GM23338 (cell line): ENCODE measurements around the gene TLDC2. TPM values are rescaled to one million over a fixed set of nuclear protein-coding genes. Genes with fewer than 3 reads are reported as not detected.

ENCODE experiments used
- ATAC-seq: fragments of 200-7000 bp; cut with Tn5 transposase; 3 replicates; pipeline ENCODE4 v1.9.1; 2020
- DNase-seq: peaks from one replicate; pipeline ENCODE4 v3.0.0-alpha.2; 2015; ENCODE audit warnings: low spot score
- H2AFZ ChIP-seq: fragments of 200-600 bp; sonication (generic); 2 replicates; pipeline ENCODE4 v1.8.0; 2016; ENCODE audit warnings: antibody characterized with exemption, mild to moderate bottlenecking, moderate library complexity
- H3F3A ChIP-seq: fragments of 200-600 bp; sonication (generic); replicated peaks from 2 replicates; pipeline ENCODE4 v1.8.0; 2017; ENCODE audit warnings: antibody characterized with exemption, mixed run types, low read depth
- H3K27ac ChIP-seq: fragments of 200-600 bp; sonication (generic); 2 replicates; pipeline ENCODE4 v1.6.1; 2016; ENCODE audit warnings: low read depth
- H3K27me3 ChIP-seq: fragments of 200-600 bp; sonication (generic); 2 replicates; pipeline ENCODE4 v1.8.0; 2016; ENCODE audit warnings: mild to moderate bottlenecking, mixed run types, moderate library complexity; ENCODE audit not compliant: insufficient read depth
- H3K36me3 ChIP-seq: fragments of 200-600 bp; sonication (generic); 2 replicates; pipeline ENCODE4 v1.8.0; 2016; ENCODE audit warnings: mild to moderate bottlenecking; ENCODE audit not compliant: insufficient read depth
- H3K4me1 ChIP-seq: fragments of 200-600 bp; sonication (generic); 2 replicates; pipeline ENCODE4 v1.8.0; 2016; ENCODE audit warnings: mild to moderate bottlenecking, moderate library complexity; ENCODE audit not compliant: insufficient read depth
- H3K4me2 ChIP-seq: fragments of 200-600 bp; sonication (generic); 2 replicates; pipeline ENCODE4 v1.7.1; 2017; ENCODE audit warnings: mixed run types
- H3K4me3 ChIP-seq: fragments of 200-600 bp; sonication (generic); 2 replicates; pipeline ENCODE4 v1.6.1; 2016; ENCODE audit warnings: mixed run types
- H3K79me2 ChIP-seq: fragments of 200-600 bp; sonication (generic); replicated peaks from 2 replicates; pipeline ENCODE4 v1.8.0; 2017; ENCODE audit warnings: mild to moderate bottlenecking; ENCODE audit not compliant: insufficient read depth
- H3K9me2 ChIP-seq: fragments of 200-600 bp; sonication (generic); 2 replicates; pipeline ENCODE4 v1.8.0; 2017; ENCODE audit not compliant: insufficient read depth
- H4K20me1 ChIP-seq: fragments of 200-600 bp; sonication (generic); replicated peaks from 2 replicates; pipeline ENCODE4 v1.8.0; 2017; ENCODE audit warnings: mild to moderate bottlenecking; ENCODE audit not compliant: insufficient read depth
- H3K27ac Mint-ChIP-seq: 2 replicates; pipeline ENCODE4 v1.8.0; 2020; ENCODE audit warnings: inconsistent platforms, mild to moderate bottlenecking, moderate library complexity, mixed read lengths
- H3K27me3 Mint-ChIP-seq: 3 replicates; pipeline ENCODE4 v1.8.0; 2022; ENCODE audit warnings: low read depth, mild to moderate bottlenecking, moderate library complexity, mixed read lengths, inconsistent platforms; ENCODE audit not compliant: insufficient read depth, poor library complexity
- H3K36me3 Mint-ChIP-seq: 3 replicates; pipeline ENCODE4 v1.8.0; 2021; ENCODE audit warnings: low read depth, mild to moderate bottlenecking, inconsistent platforms, moderate library complexity, mixed read lengths
- H3K4me1 Mint-ChIP-seq: 3 replicates; pipeline ENCODE4 v1.8.0; 2020; ENCODE audit warnings: mild to moderate bottlenecking, inconsistent platforms, mixed read lengths
- H3K4me3 Mint-ChIP-seq: 3 replicates; pipeline ENCODE4 v1.8.0; 2021; ENCODE audit warnings: moderate library complexity, mild to moderate bottlenecking, inconsistent platforms, mixed read lengths
- H3K9me3 Mint-ChIP-seq: 3 replicates; pipeline ENCODE4 v1.8.0; 2020; ENCODE audit warnings: moderate library complexity, mild to moderate bottlenecking, inconsistent platforms, mixed read lengths
- CREB1 ChIP-seq: fragments of 250-450 bp; sonication (Bioruptor Pico); IDR thresholded peaks from 2 replicates; pipeline ENCODE4 v1.5.0; 2020; ENCODE audit warnings: low read depth, mild to moderate bottlenecking, moderate library complexity
- EZH2phosphoT487 ChIP-seq: fragments of 200-600 bp; sonication (generic); IDR thresholded peaks from one replicate; pipeline ENCODE4 v1.8.1; 2018; ENCODE audit warnings: antibody characterized with exemption; ENCODE audit not compliant: unreplicated experiment
- JUNB ChIP-seq: IDR thresholded peaks from one replicate; pipeline ENCODE4 v1.6.1; 2016; ENCODE audit warnings: antibody characterized with exemption; ENCODE audit not compliant: unreplicated experiment
- NANOG ChIP-seq: IDR thresholded peaks from 2 replicates; pipeline ENCODE4 v1.6.1; 2016; ENCODE audit warnings: antibody characterized with exemption, borderline replicate concordance
- POLR2AphosphoS5 ChIP-seq: IDR thresholded peaks from 2 replicates; pipeline ENCODE4 v1.6.1; 2016; ENCODE audit warnings: antibody characterized with exemption, low read depth
- ZNF114 ChIP-seq: fragments of 250-450 bp; sonication (Bioruptor Pico); IDR thresholded peaks from 2 replicates; pipeline ENCODE4 v1.5.0; 2020; ENCODE audit warnings: mild to moderate bottlenecking, moderate library complexity
- ZNF331 ChIP-seq: fragments of 250-450 bp; sonication (Bioruptor Pico); IDR thresholded peaks from 2 replicates; pipeline ENCODE4 v1.5.0; 2020; ENCODE audit warnings: low read depth, mild to moderate bottlenecking, moderate library complexity
- polyA plus RNA-seq: library from polyadenylated mRNA; unstranded; fragments of >200 nt; fragmentation: Nextera tagmentation; extraction: Ambion mirVana; gene quantifications from 2 replicates; pipeline ENCODE4 v1.2.1, GENCODE V29; 2016
- total RNA-seq: library from RNA; depleted of rRNA; stranded (reverse); fragments of >200 nt; shearing (Covaris generic); gene quantifications from 2 replicates; pipeline ENCODE4 v1.2.3, GENCODE V29; 2014
- TF ChIP-seq, protein P1 (sequence below), 2 experiments: fragments of 200-600 bp in 1 of 2; sonication (generic) in 1 of 2; conservative IDR thresholded peaks; 2 replicates each; pipeline versions ENCODE4 v1.5.1 to v1.6.1; 2016 to 2017; ENCODE audit warnings: antibody characterized with exemption in 2 of 2, low read depth in 2 of 2, mild to moderate bottlenecking in 2 of 2, moderate library complexity in 1 of 2
- TF ChIP-seq, protein P2 (sequence below): IDR thresholded peaks from 2 replicates; pipeline ENCODE4 v1.6.1; 2016; ENCODE audit warnings: antibody characterized with exemption
- TF ChIP-seq, protein P3 (sequence below): fragments of 250-450 bp; sonication (Bioruptor Pico); IDR thresholded peaks from 2 replicates; pipeline ENCODE4 v1.5.0; 2020; ENCODE audit warnings: mild to moderate bottlenecking, moderate library complexity

TLDC2 gene
- total and polyA plus RNA-seq, 2 experiments from 2014 or later: 0.16 to 0.38 TPM

DNA sequence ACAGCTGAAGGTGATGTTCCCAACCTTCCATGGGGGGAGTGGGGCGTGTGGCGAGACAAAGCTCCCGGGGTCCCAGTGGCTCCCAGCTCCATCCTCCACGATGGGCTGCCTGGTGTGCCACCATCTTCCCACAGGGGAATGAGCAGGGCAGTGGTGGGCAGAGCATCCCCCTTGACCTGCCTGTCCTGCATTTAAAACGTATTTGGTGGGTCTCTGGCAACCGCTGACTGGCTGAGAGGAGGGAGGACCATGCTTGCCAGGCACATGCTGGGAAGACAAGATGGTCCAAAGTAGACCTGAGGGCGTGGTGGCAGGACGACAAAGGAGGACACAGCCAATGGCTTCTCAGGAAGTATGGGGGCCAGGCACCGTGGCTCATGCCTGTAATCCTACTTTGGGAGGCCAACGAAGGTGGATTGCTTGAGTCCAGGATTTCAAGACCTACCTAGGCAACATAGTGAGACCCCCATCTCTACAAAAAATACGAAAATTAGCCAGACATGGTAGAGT is 4.9 kb downstream of the TLDC2 start (continued):
- TF ChIP-seq, protein P1, sequence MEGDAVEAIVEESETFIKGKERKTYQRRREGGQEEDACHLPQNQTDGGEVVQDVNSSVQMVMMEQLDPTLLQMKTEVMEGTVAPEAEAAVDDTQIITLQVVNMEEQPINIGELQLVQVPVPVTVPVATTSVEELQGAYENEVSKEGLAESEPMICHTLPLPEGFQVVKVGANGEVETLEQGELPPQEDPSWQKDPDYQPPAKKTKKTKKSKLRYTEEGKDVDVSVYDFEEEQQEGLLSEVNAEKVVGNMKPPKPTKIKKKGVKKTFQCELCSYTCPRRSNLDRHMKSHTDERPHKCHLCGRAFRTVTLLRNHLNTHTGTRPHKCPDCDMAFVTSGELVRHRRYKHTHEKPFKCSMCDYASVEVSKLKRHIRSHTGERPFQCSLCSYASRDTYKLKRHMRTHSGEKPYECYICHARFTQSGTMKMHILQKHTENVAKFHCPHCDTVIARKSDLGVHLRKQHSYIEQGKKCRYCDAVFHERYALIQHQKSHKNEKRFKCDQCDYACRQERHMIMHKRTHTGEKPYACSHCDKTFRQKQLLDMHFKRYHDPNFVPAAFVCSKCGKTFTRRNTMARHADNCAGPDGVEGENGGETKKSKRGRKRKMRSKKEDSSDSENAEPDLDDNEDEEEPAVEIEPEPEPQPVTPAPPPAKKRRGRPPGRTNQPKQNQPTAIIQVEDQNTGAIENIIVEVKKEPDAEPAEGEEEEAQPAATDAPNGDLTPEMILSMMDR (conservative IDR thresholded peaks at IDR 0.05; ENCODE audit: low read depth in 2 of 2): no peak
- TF ChIP-seq ZNF331 (CRISPR knock-in tag) (no peak), JUNB (no peak), NANOG (no peak), EZH2phosphoT487 (no peak)
- TF ChIP-seq, protein P2, sequence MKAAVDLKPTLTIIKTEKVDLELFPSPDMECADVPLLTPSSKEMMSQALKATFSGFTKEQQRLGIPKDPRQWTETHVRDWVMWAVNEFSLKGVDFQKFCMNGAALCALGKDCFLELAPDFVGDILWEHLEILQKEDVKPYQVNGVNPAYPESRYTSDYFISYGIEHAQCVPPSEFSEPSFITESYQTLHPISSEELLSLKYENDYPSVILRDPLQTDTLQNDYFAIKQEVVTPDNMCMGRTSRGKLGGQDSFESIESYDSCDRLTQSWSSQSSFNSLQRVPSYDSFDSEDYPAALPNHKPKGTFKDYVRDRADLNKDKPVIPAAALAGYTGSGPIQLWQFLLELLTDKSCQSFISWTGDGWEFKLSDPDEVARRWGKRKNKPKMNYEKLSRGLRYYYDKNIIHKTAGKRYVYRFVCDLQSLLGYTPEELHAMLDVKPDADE: no peak

DNA sequence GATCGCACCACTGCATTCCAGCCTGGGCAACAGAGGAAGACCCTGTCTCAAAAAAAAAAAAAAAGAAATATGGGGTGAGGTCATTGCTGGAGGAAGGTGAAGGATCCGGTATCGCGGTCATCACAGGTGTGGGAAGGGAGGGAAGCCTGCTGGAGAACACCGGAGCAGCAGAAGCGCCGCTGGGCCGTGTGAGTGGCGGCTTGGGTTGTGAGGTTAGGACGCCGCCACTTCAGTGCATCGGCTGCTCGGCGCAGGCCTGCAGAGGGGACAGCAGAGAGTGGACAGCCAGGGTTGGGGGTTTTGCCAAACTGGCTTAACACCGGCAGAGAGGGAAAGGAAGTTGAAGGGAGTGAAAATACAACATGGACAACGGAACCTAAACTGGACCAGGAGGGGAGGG is 5.4 kb downstream of the TLDC2 start:
- H3K36me3 Mint-ChIP-seq: no peaks in the 10 kb centered on the region; the same call in 2 of the 3 replicates
- TF ChIP-seq ZNF331 (CRISPR knock-in tag): no peak
- no peak for TF ChIP-seq NANOG
- TF ChIP-seq POLR2AphosphoS5: no peak
- TF ChIP-seq ZNF114 (CRISPR knock-in tag): no peak
- TF ChIP-seq, protein P2: no peak
- no peak for TF ChIP-seq CREB1 (CRISPR knock-in tag)
- TF ChIP-seq, protein P3, sequence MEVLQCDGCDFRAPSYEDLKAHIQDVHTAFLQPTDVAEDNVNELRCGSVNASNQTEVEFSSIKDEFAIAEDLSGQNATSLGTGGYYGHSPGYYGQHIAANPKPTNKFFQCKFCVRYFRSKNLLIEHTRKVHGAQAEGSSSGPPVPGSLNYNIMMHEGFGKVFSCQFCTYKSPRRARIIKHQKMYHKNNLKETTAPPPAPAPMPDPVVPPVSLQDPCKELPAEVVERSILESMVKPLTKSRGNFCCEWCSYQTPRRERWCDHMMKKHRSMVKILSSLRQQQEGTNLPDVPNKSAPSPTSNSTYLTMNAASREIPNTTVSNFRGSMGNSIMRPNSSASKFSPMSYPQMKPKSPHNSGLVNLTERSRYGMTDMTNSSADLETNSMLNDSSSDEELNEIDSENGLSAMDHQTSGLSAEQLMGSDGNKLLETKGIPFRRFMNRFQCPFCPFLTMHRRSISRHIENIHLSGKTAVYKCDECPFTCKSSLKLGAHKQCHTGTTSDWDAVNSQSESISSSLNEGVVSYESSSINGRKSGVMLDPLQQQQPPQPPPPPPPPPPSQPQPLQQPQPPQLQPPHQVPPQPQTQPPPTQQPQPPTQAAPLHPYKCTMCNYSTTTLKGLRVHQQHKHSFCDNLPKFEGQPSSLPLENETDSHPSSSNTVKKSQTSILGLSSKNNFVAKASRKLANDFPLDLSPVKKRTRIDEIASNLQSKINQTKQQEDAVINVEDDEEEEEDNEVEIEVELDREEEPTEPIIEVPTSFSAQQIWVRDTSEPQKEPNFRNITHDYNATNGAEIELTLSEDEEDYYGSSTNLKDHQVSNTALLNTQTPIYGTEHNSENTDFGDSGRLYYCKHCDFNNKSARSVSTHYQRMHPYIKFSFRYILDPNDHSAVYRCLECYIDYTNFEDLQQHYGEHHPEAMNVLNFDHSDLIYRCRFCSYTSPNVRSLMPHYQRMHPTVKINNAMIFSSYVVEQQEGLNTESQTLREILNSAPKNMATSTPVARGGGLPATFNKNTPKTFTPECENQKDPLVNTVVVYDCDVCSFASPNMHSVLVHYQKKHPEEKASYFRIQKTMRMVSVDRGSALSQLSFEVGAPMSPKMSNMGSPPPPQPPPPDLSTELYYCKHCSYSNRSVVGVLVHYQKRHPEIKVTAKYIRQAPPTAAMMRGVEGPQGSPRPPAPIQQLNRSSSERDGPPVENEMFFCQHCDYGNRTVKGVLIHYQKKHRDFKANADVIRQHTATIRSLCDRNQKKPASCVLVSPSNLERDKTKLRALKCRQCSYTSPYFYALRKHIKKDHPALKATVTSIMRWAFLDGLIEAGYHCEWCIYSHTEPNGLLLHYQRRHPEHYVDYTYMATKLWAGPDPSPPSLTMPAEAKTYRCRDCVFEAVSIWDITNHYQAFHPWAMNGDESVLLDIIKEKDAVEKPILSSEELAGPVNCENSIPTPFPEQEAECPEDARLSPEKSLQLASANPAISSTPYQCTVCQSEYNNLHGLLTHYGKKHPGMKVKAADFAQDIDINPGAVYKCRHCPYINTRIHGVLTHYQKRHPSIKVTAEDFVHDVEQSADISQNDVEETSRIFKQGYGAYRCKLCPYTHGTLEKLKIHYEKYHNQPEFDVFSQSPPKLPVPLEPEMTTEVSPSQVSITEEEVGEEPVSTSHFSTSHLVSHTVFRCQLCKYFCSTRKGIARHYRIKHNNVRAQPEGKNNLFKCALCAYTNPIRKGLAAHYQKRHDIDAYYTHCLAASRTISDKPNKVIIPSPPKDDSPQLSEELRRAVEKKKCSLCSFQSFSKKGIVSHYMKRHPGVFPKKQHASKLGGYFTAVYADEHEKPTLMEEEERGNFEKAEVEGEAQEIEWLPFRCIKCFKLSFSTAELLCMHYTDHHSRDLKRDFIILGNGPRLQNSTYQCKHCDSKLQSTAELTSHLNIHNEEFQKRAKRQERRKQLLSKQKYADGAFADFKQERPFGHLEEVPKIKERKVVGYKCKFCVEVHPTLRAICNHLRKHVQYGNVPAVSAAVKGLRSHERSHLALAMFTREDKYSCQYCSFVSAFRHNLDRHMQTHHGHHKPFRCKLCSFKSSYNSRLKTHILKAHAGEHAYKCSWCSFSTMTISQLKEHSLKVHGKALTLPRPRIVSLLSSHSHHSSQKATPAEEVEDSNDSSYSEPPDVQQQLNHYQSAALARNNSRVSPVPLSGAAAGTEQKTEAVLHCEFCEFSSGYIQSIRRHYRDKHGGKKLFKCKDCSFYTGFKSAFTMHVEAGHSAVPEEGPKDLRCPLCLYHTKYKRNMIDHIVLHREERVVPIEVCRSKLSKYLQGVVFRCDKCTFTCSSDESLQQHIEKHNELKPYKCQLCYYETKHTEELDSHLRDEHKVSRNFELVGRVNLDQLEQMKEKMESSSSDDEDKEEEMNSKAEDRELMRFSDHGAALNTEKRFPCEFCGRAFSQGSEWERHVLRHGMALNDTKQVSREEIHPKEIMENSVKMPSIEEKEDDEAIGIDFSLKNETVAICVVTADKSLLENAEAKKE (CRISPR knock-in tag): no peak
- no peak overlapping the region for H2AFZ ChIP-seq

More for the DNA sequence above, 5.4 kb downstream of the TLDC2 start:
- H3K4me1 Mint-ChIP-seq: no peaks in the 10 kb centered on the region; the same call in 1 of the 3 replicates
- Histone ChIP-seq H3K4me3 (no peak overlapping the region), H3K4me1 (no peaks in the 10 kb centered on the region), H3F3A (no peaks in the 10 kb centered on the region), H3K36me3 (no peaks in the 10 kb centered on the region), H3K4me2 (no peak overlapping the region), H3K79me2 (no peaks in the 10 kb centered on the region), H3K9me2 (no peaks in the 10 kb centered on the region), H4K20me1 (no peaks in the 10 kb centered on the region), H3K27ac (no peak overlapping the region), H3K27me3 (no peaks in the 10 kb centered on the region)
- H3K4me3 Mint-ChIP-seq: no peak overlapping the region
- ATAC-seq (no peak), DNase-seq (no peak)
- H3K27me3 Mint-ChIP-seq: no peaks in the 10 kb centered on the region
- H3K27ac Mint-ChIP-seq: no peak overlapping the region
- no peaks in the 10 kb centered on the region for H3K9me3 Mint-ChIP-seq
